ENCODE results near the gene MLEC.

- TF ChIP-seq, protein P1, sequence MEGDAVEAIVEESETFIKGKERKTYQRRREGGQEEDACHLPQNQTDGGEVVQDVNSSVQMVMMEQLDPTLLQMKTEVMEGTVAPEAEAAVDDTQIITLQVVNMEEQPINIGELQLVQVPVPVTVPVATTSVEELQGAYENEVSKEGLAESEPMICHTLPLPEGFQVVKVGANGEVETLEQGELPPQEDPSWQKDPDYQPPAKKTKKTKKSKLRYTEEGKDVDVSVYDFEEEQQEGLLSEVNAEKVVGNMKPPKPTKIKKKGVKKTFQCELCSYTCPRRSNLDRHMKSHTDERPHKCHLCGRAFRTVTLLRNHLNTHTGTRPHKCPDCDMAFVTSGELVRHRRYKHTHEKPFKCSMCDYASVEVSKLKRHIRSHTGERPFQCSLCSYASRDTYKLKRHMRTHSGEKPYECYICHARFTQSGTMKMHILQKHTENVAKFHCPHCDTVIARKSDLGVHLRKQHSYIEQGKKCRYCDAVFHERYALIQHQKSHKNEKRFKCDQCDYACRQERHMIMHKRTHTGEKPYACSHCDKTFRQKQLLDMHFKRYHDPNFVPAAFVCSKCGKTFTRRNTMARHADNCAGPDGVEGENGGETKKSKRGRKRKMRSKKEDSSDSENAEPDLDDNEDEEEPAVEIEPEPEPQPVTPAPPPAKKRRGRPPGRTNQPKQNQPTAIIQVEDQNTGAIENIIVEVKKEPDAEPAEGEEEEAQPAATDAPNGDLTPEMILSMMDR (conservative IDR thresholded peaks at IDR 0.05; ENCODE audit: low read length) = no peak
- TF ChIP-seq EZH2phosphoT487 (IDR thresholded peaks at IDR 0.05; ENCODE audit: borderline replicate concordance, low read depth, low read length) = no peak
Observed at GRCh38 chr12:120647375-120647755, 39.6 kb upstream of the MLEC start.
